BJ (cell line): ENCODE data around the gene CARD19. TPM values are rescaled to one million over a fixed set of nuclear protein-coding genes. Genes with fewer than 3 reads are reported as not detected.

Experiments used
- CTCF ChIA-PET: fragments of 350-600 bp; formaldehyde crosslinking; extraction: SDS; loops from one replicate; lab custom pipeline; 2021; ENCODE audit warnings: antibody characterized with exemption, inconsistent platforms; lab: Yijun Ruan, JAX
- POLR2A ChIA-PET: fragments of 300-600 bp; sonication (Branson Sonifier 250); formaldehyde crosslinking; extraction: SDS; loops from one replicate; lab custom pipeline; 2021; ENCODE audit warnings: antibody characterized with exemption; lab: Charles Lee
- DNase-seq: peaks from one replicate; pipeline ENCODE4 v3.0.0-alpha.2; 2011; ENCODE audit warnings: low read depth
- H3K27me3 ChIP-seq: 2 replicates; pipeline ENCODE4 v1.6.0; 2011; ENCODE audit warnings: low read length; ENCODE audit not compliant: control insufficient read depth, insufficient read depth
- H3K36me3 ChIP-seq: 2 replicates; pipeline ENCODE4 v1.5.1; 2011; ENCODE audit warnings: low read length; ENCODE audit not compliant: control insufficient read depth, insufficient read depth
- H3K4me3 ChIP-seq: 2 replicates; pipeline ENCODE4 v1.5.1; 2011; ENCODE audit warnings: low read depth, mild to moderate bottlenecking, control low read depth, low read length
- polyA plus RNA-seq: library from polyadenylated mRNA; depleted of rRNA; stranded (reverse); fragments of >200 nt; gene quantifications from 2 replicates; pipeline ENCODE4 v1.2.3, GENCODE V29; 2011
- TF ChIP-seq, protein P1 (sequence below): IDR thresholded peaks from 2 replicates; pipeline ENCODE4 v1.5.1; 2011; ENCODE audit warnings: low read depth, mild to moderate bottlenecking, control low read depth, inconsistent platforms, low read length, moderate library complexity; ENCODE audit not compliant: insufficient read depth

Gene CARD19
- polyA plus RNA-seq, 1 experiment = 69.3 TPM

DNA sequence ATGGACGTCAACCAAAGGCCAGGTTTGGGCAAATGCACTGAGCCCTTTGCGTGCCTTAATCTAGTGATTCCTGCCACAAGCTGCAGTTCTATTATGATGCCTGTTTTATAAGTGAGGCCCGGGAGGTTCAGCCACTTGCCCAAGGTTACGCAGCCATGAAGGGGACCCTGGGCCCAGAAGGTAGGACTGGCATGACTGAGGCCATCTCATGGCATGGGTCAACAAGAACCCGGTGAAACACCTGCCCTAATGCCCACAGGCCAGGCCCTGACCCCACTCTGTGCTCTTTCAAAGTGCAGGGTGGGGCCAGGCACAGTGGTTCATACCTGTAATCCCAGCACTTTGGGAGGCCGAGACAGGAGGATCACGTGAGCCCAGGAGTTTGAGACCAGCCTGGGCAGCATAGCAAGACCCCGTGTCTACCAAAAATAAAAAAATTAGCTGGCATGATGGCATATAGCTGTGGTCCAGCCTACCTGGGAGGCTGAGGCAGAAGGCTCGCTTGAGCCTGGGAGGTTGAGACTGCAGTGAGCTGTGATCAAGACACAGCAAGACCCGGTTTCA, 29.4 kb downstream of the CARD19 start:
- ChIA-PET POLR2A (no interaction called here), CTCF (interaction anchor here (1.0 kb wide), 1 partner anchor 13 kb away, joined by 3 read pairs; no protein-coding TSS in a partner anchor)
- H3K36me3 ChIP-seq = peaks cover 14% of the 10 kb centered on the region

DNA sequence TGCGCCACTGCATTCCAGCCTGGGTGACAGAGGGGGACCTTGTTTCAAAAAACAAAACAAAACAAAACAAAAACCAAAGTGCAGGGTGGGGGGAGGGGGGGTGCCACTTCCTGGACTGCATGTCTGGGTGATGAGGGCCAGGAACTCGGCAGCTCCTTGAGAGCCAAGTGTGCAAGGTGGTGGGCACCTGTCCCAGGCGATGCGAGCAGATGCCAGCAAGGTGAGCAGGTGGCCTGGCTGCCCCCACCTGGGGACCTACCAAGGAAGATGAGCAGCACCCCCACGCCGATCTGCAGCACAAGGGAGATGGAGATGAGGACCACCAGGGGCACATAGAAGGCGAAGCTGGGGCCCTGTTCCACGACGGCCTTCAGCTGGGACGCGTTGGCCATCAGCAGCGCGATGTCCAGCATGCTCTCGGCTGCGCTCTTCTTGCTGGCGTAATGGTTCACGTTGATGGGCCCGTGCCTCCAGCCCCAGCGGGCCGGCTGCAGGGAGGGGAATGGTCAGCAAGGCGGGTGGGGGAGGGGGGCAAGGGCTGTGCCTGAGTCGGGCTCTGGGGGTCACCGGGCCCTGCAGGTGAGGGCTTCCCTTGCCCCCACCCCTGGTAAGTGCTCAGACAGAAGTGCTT, 30.2 kb downstream of the CARD19 start:
- Histone ChIP-seq H3K36me3 (peaks cover 14% of the 10 kb centered on the region), H3K4me3 (no peak overlapping the region), H3K27me3 (no peaks in the 10 kb centered on the region)
- TF ChIP-seq, protein P1, sequence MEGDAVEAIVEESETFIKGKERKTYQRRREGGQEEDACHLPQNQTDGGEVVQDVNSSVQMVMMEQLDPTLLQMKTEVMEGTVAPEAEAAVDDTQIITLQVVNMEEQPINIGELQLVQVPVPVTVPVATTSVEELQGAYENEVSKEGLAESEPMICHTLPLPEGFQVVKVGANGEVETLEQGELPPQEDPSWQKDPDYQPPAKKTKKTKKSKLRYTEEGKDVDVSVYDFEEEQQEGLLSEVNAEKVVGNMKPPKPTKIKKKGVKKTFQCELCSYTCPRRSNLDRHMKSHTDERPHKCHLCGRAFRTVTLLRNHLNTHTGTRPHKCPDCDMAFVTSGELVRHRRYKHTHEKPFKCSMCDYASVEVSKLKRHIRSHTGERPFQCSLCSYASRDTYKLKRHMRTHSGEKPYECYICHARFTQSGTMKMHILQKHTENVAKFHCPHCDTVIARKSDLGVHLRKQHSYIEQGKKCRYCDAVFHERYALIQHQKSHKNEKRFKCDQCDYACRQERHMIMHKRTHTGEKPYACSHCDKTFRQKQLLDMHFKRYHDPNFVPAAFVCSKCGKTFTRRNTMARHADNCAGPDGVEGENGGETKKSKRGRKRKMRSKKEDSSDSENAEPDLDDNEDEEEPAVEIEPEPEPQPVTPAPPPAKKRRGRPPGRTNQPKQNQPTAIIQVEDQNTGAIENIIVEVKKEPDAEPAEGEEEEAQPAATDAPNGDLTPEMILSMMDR = no peak
- no peak for DNase-seq
- ChIA-PET CTCF (no interaction called here), POLR2A (no interaction called here)

More for the DNA sequence above, 29.4 kb downstream of the CARD19 start:
- Histone ChIP-seq H3K4me3 (no peak overlapping the region), H3K27me3 (no peaks in the 10 kb centered on the region)
- DNase-seq = no peak
- TF ChIP-seq, protein P1 = no peak

DNA sequence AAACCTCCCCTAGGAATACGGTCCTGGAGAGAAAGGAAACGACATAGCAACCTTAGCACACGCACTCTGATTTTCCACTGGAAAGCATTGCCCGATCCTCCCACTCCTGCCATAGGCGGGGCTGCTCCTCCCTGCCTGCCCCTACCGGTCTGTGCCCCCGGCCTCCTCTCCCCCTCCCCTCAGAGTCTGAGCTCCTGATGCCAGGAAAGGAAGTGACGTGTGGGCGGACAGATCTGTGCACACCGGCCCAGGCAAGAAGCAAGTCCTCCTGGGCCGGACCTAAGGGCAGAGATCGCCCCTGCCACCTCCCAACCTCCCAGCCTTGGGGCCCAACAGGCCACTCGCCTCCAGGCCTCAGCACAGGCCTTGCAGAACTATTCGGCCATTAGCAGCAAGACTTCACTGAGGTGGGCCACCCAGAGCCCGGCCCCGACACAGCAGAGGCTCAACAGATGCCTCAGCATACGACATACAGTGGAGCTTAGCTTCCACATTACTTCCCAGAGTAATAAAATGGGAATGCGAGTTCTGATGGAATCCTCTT, 30.9 kb downstream of the CARD19 start:
- no peaks in the 10 kb centered on the region for H3K27me3 ChIP-seq
- POLR2A ChIA-PET = no interaction called here
- H3K36me3 ChIP-seq = peaks cover 11% of the 10 kb centered on the region
- TF ChIP-seq, protein P1 = no peak
- DNase-seq = no peak
- no peak overlapping the region for H3K4me3 ChIP-seq
- CTCF ChIA-PET = interaction anchor here (0.9 kb wide), 1 partner anchor 13 kb away, joined by 3 read pairs; no protein-coding TSS in a partner anchor

DNA sequence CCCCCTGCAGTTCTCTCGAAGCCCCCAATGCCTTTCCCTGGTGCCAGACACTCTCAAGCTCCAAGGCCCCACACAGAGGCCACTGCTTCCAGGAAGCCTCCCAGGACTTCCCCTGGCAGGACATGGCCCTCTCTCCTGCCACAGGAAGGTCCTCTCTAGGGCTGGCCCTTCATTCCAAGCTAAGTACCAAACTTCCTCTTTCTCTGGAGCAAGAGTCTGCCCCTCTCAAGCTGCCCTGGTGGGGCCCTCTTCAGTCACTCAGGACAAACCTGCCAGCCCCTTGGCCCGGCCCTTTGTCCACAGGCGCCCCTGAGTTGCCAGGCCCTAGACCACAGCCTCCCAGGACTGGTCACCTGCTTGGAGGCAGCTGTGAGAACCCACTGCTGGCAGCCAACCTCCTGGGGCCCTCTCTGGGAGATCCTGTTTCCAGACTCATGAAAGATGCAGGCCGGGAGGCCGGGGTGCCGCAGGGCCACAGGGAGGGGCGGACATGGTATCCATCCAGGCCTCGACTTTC, 31.4 kb downstream of the CARD19 start:
- no peak overlapping the region for H3K4me3 ChIP-seq
- no peaks in the 10 kb centered on the region for H3K27me3 ChIP-seq
- no peak for DNase-seq
- CTCF ChIA-PET = interaction anchor here (0.9 to 3.4 kb wide), 2 partner anchors 13 to 18 kb away, joined by 3 to 20 read pairs; no protein-coding TSS in a partner anchor
- peaks cover 11% of the 10 kb centered on the region for H3K36me3 ChIP-seq
- TF ChIP-seq, protein P1 = no peak
- POLR2A ChIA-PET = no interaction called here
